Sigmoid colon (tissue), 7 donors: ENCODE measurements around the gene OR10P1. TPM values are rescaled to one million over a fixed set of nuclear protein-coding genes. Genes with fewer than 3 reads are reported as not detected.
A peak's percentile ranks its signal among the peaks of the same experiment; 100 is the strongest.

Experiments
- DNase-seq: peaks from one replicate; pipeline ENCODE4 v3.0.0-alpha.2; 2019
- H3K27ac ChIP-seq, 4 donors: fragments of 200-600 bp; sonication (generic); one replicate each; pipeline ENCODE4 v1.5.1; 2016 to 2019; ENCODE audit warnings: mild to moderate bottlenecking in 1 of 4
- H3K27me3 ChIP-seq, 3 donors: fragments of 200-600 bp; sonication (generic); one replicate each; pipeline ENCODE4 v1.5.1; 2019; ENCODE audit warnings: mild to moderate bottlenecking in 1 of 3
- H3K36me3 ChIP-seq, 4 donors: fragments of 200-600 bp; sonication (generic); one replicate each; pipeline ENCODE4 v1.5.1; 2016 to 2019
- H3K4me1 ChIP-seq, 4 donors: fragments of 200-600 bp; sonication (generic); one replicate each; pipeline ENCODE4 v1.5.1; 2017 to 2019
- H3K4me3 ChIP-seq, 4 donors: fragments of 200-600 bp; sonication (generic); one replicate each; pipeline ENCODE4 v1.5.1; 2017 to 2019; ENCODE audit warnings: mild to moderate bottlenecking in 2 of 4, moderate library complexity in 1 of 4
- H3K9me3 ChIP-seq, 4 donors: fragments of 200-600 bp in 3 of 4; sonication (generic) in 3 of 4; one replicate each; pipeline versions ENCODE4 v1.5.1 to v1.6.1; 2013 to 2019
- CTCF ChIP-seq, 4 experiments: fragments of 450-650 bp in 3 of 4; fragments of 200-600 bp in 1 of 4; IDR thresholded peaks; one replicate each; pipeline ENCODE4 v1.5.1; 2016 to 2019; ENCODE audit warnings: antibody characterized with exemption in 4 of 4, mild to moderate bottlenecking in 3 of 4, moderate library complexity in 2 of 4
- EP300 ChIP-seq, 4 donors: sonication (generic); formaldehyde crosslinking; IDR thresholded peaks; one replicate each; pipeline ENCODE4 v1.6.1; 2017; ENCODE audit warnings: antibody characterized with exemption in 4 of 4
- POLR2A ChIP-seq, 2 donors: fragments of 450-650 bp; IDR thresholded peaks; one replicate each; pipeline ENCODE4 v1.6.1; 2016; ENCODE audit warnings: antibody characterized with exemption in 2 of 2, mild to moderate bottlenecking in 2 of 2, moderate library complexity in 2 of 2
- POLR2AphosphoS5 ChIP-seq, 4 donors: sonication (generic); formaldehyde crosslinking; IDR thresholded peaks; one replicate each; pipeline ENCODE4 v1.6.1; 2017; ENCODE audit warnings: antibody characterized with exemption in 4 of 4
- WGBS, 2 donors: extraction: QIAGEN DNeasy Blood & Tissue Kit; methylation state at CpG; one replicate each; pipeline ENCODE4 v1.1.7; 2013; 5-methylcytosine and 5-hydroxymethylcytosine counted together
- intact Hi-C: fragments of 100-400 bp; cut with DNase I; formaldehyde crosslinking; loops from one replicate; pipeline ENCODE4 v1.15.1; 2023
- polyA plus RNA-seq, 3 donors: library from polyadenylated mRNA; stranded (reverse); fragments of 200-250 nt; gene quantifications; one replicate each; pipeline ENCODE4 v1.2.3, GENCODE V29; 2013
- total RNA-seq, 4 donors: library from RNA; depleted of rRNA; stranded (reverse); fragments of >200 nt; gene quantifications; one replicate each; pipeline ENCODE4 v1.1.0, GENCODE V29; 2016
- donor health status: healthy with polysubstance abuse.
- donor health status: Bipolar disorder and iron deficiency.
- donor health status: healthy.

OR10P1 gene
- total and polyA plus RNA-seq, 7 donors = not detected

- 49 to 77% methylated on average over 6 of the region's 6 CpGs for WGBS, 2 donors
- H3K27ac ChIP-seq = peak overlapping the region; percentile 49 to 90 (median 80)
- H3K27me3 ChIP-seq = no peaks in the 10 kb centered on the region
- TF ChIP-seq POLR2A (IDR thresholded peaks at IDR 0.05) = no peak
- no peak for TF ChIP-seq CTCF (IDR thresholded peaks at IDR 0.05)
- TF ChIP-seq EP300 (IDR thresholded peaks at IDR 0.05) = no peak
- no peak for TF ChIP-seq POLR2AphosphoS5 (IDR thresholded peaks at IDR 0.05)
- H3K4me1 ChIP-seq = peaks cover 0 to 27% (median 16%) of the 10 kb centered on the region in 4 donors
- H3K36me3 ChIP-seq = no peaks in the 10 kb centered on the region
- H3K9me3 ChIP-seq = no peaks in the 10 kb centered on the region
- H3K4me3 ChIP-seq = no peak overlapping the region
- intact Hi-C loops = loop anchor here (10.0 kb wide), 1 partner anchor 1063 kb away; no protein-coding TSS in a partner anchor
- no peak for DNase-seq
Measured at GRCh38 chr12:55658212-55658611, 21.5 kb downstream of the OR10P1 start.

- Histone ChIP-seq H3K4me1 (peaks cover 0 to 27% (median 16%) of the 10 kb centered on the region in 4 donors), H3K4me3 (no peak overlapping the region), H3K27me3 (no peaks in the 10 kb centered on the region), H3K36me3 (no peaks in the 10 kb centered on the region), H3K27ac (peak overlapping the region; percentile 49 to 90 (median 80)), H3K9me3 (no peaks in the 10 kb centered on the region)
- WGBS, 2 donors = 78 to 87% methylated on average over 3 of the region's 3 CpGs
- no peak for DNase-seq
- TF ChIP-seq POLR2A (IDR thresholded peaks at IDR 0.05) (no peak), CTCF (IDR thresholded peaks at IDR 0.05) (no peak), EP300 (IDR thresholded peaks at IDR 0.05) (peak in 2 of 4 donors; percentile 28 to 48), POLR2AphosphoS5 (IDR thresholded peaks at IDR 0.05) (peak in 2 of 4 donors; percentile 23 to 25)
- intact Hi-C loops = loop anchor here (10.0 kb wide), 1 partner anchor 1064 kb away; no protein-coding TSS in a partner anchor
Measured at GRCh38 chr12:55658635-55659391, 22.1 kb downstream of the OR10P1 start.

- Histone ChIP-seq H3K27ac (peak overlapping the region; percentile 49 to 90 (median 80)), H3K36me3 (no peaks in the 10 kb centered on the region), H3K4me3 (peak overlapping the region in 1 of 4 donors; percentile 1), H3K9me3 (no peaks in the 10 kb centered on the region), H3K27me3 (no peaks in the 10 kb centered on the region), H3K4me1 (peaks cover 0 to 27% (median 16%) of the 10 kb centered on the region in 4 donors)
- intact Hi-C loops = loop anchor here (10.0 kb wide), 1 partner anchor 1065 kb away; no protein-coding TSS in a partner anchor
- 80 to 86% methylated on average over 9 of the region's 9 CpGs for WGBS, 2 donors
- TF ChIP-seq CTCF (IDR thresholded peaks at IDR 0.05) = peak in 1 of 4 experiments; percentile 33
- TF ChIP-seq POLR2AphosphoS5 (IDR thresholded peaks at IDR 0.05) = peak; percentile 82 to 92 (median 86)
- TF ChIP-seq EP300 (IDR thresholded peaks at IDR 0.05) = peak; percentile 85 to 96 (median 93)
- peak in 1 of 2 donors; percentile 4 for TF ChIP-seq POLR2A (IDR thresholded peaks at IDR 0.05)
- DNase-seq = peak; percentile 77
Measured at GRCh38 chr12:55659486-55660385, 23.0 kb downstream of the OR10P1 start.

- no peak for TF ChIP-seq POLR2A (IDR thresholded peaks at IDR 0.05)
- no peak for TF ChIP-seq CTCF (IDR thresholded peaks at IDR 0.05)
- no peak for TF ChIP-seq EP300 (IDR thresholded peaks at IDR 0.05)
- TF ChIP-seq POLR2AphosphoS5 (IDR thresholded peaks at IDR 0.05) = no peak
- WGBS, 2 donors = 50 to 78% methylated on average over 1 of the region's 1 CpG
- Histone ChIP-seq H3K4me3 (no peak overlapping the region), H3K36me3 (no peaks in the 10 kb centered on the region), H3K27me3 (no peaks in the 10 kb centered on the region), H3K4me1 (peaks cover 0 to 18% (median 13%) of the 10 kb centered on the region in 4 donors), H3K9me3 (no peaks in the 10 kb centered on the region), H3K27ac (no peak overlapping the region)
- intact Hi-C loops = no loop called here
- no peak for DNase-seq
Measured at GRCh38 chr12:55663391-55663790, 26.7 kb downstream of the OR10P1 start.
